Mesenchymal stem cell (in vitro differentiated cells and primary cell): ENCODE data around the gene COMMD2. TPM values are rescaled to one million over a fixed set of nuclear protein-coding genes. Genes with fewer than 3 reads are reported as not detected.

Experiments
- DNase-seq: peaks from one replicate; pipeline ENCODE4 v3.0.0-alpha.2; 2013
- H2AFZ ChIP-seq: one replicate; pipeline ENCODE4 v1.6.1; 2013; ENCODE audit warnings: low read depth, mild to moderate bottlenecking, control low read depth, inconsistent platforms, low read length, moderate library complexity
- H2AK5ac ChIP-seq: 2 replicates; pipeline ENCODE4 v1.6.1; 2013; ENCODE audit warnings: low read length, moderate library complexity, mild to moderate bottlenecking, inconsistent platforms; ENCODE audit not compliant: severe bottlenecking
- H2BK120ac ChIP-seq: one replicate; pipeline ENCODE4 v1.6.1; 2013; ENCODE audit warnings: low read depth, mild to moderate bottlenecking, inconsistent platforms, low read length, moderate library complexity
- H2BK12ac ChIP-seq, 2 experiments: one replicate each; pipeline ENCODE4 v1.6.1; 2013; ENCODE audit warnings: inconsistent platforms in 2 of 2, low read length in 2 of 2, mild to moderate bottlenecking in 2 of 2, moderate library complexity in 2 of 2, control low read depth in 1 of 2
- H2BK15ac ChIP-seq: one replicate; pipeline ENCODE4 v1.6.1; 2013; ENCODE audit warnings: mild to moderate bottlenecking, low read depth, inconsistent platforms; ENCODE audit not compliant: poor library complexity, severe bottlenecking
- H2BK5ac ChIP-seq: 2 replicates; pipeline ENCODE4 v1.6.1; 2013; ENCODE audit warnings: low read depth, mild to moderate bottlenecking, low read length, control low read depth, inconsistent platforms; ENCODE audit not compliant: poor library complexity, severe bottlenecking
- H3K14ac ChIP-seq, 2 experiments: one replicate each; pipeline ENCODE4 v1.6.1; 2013; ENCODE audit warnings: inconsistent platforms in 2 of 2, low read length in 2 of 2, control low read depth in 1 of 2, mild to moderate bottlenecking in 1 of 2, moderate library complexity in 1 of 2
- H3K18ac ChIP-seq, 2 experiments: one replicate each; pipeline ENCODE4 v1.6.1; 2013; ENCODE audit warnings: inconsistent platforms in 2 of 2, low read length in 2 of 2, control low read depth in 1 of 2, low read depth in 1 of 2, mild to moderate bottlenecking in 1 of 2
- H3K23ac ChIP-seq, 2 experiments: one replicate each; pipeline ENCODE4 v1.6.1; 2013; ENCODE audit warnings: inconsistent platforms in 2 of 2, low read length in 2 of 2, mild to moderate bottlenecking in 2 of 2, moderate library complexity in 2 of 2, control low read depth in 1 of 2
- H3K27ac ChIP-seq: 2 replicates; pipeline ENCODE4 v1.5.1; 2013; ENCODE audit warnings: mild to moderate bottlenecking, moderate library complexity, low read length, control low read depth, inconsistent platforms; ENCODE audit not compliant: poor library complexity, severe bottlenecking
- H3K27me3 ChIP-seq, 2 experiments: 2 replicates each; pipeline versions ENCODE4 v1.6.1 to v1.7.0; 2013; ENCODE audit warnings: low read length in 2 of 2, mild to moderate bottlenecking in 2 of 2, moderate library complexity in 2 of 2, control low read depth in 1 of 2, inconsistent platforms in 1 of 2; ENCODE audit not compliant: control insufficient read depth in 1 of 2, insufficient read depth in 1 of 2
- H3K36me3 ChIP-seq, 2 experiments: 2 replicates each; pipeline versions ENCODE4 v1.6.1 to v1.7.0; 2013; ENCODE audit warnings: low read length in 2 of 2, control low read depth in 1 of 2, inconsistent platforms in 1 of 2, low read depth in 1 of 2, mild to moderate bottlenecking in 1 of 2; ENCODE audit not compliant: insufficient read depth in 2 of 2, control insufficient read depth in 1 of 2
- H3K4ac ChIP-seq, 2 experiments: one replicate each; pipeline ENCODE4 v1.6.1; 2013; ENCODE audit warnings: inconsistent platforms in 2 of 2, low read length in 2 of 2, mild to moderate bottlenecking in 2 of 2, moderate library complexity in 2 of 2, control low read depth in 1 of 2, low read depth in 1 of 2
- H3K4me1 ChIP-seq: 2 replicates; pipeline ENCODE4 v1.6.1; 2013; ENCODE audit warnings: low read depth, low read length, control low read depth; ENCODE audit not compliant: control insufficient read depth, insufficient read depth
- H3K4me2 ChIP-seq: 2 replicates; pipeline ENCODE4 v1.6.1; 2013; ENCODE audit warnings: low read length, mild to moderate bottlenecking, inconsistent platforms; ENCODE audit not compliant: poor library complexity, severe bottlenecking
- H3K4me3 ChIP-seq, 2 experiments: 2 replicates each; pipeline versions ENCODE4 v1.5.1 to v1.7.0; 2013; ENCODE audit warnings: low read length in 2 of 2, mild to moderate bottlenecking in 2 of 2, control low read depth in 1 of 2, low read depth in 1 of 2; ENCODE audit not compliant: insufficient read depth in 1 of 2
- H3K79me1 ChIP-seq: replicated peaks from 2 replicates; pipeline ENCODE4 v1.6.1; 2013; ENCODE audit warnings: mild to moderate bottlenecking, control low read depth, low read length, inconsistent platforms; ENCODE audit not compliant: poor library complexity, severe bottlenecking
- H3K9ac ChIP-seq: 2 replicates; pipeline ENCODE4 v1.7.0; 2013; ENCODE audit warnings: mild to moderate bottlenecking, low read length, moderate library complexity
- H3K9me3 ChIP-seq: 2 replicates; pipeline ENCODE4 v1.7.0; 2013; ENCODE audit warnings: mild to moderate bottlenecking, low read length; ENCODE audit not compliant: control insufficient read depth
- H4K8ac ChIP-seq: one replicate; pipeline ENCODE4 v1.6.1; 2013; ENCODE audit warnings: inconsistent platforms, mild to moderate bottlenecking, low read length, moderate library complexity
- H4K91ac ChIP-seq: one replicate; pipeline ENCODE4 v1.6.1; 2013; ENCODE audit warnings: mild to moderate bottlenecking, low read length, inconsistent platforms
- WGBS: methylation state at CpG from one replicate; pipeline ENCODE4 v1.1.7; 2013; ENCODE audit warnings: mixed read lengths; 5-methylcytosine and 5-hydroxymethylcytosine counted together
- polyA plus RNA-seq, 2 experiments: library from polyadenylated mRNA; stranded (reverse); fragments of 200-250 nt; gene quantifications; one replicate each; pipeline ENCODE4 v1.2.3, GENCODE V29; 2013

The COMMD2 gene
- polyA plus RNA-seq (2013, experiment 1 of 2), result 24.2 TPM
- 24.8 TPM for polyA plus RNA-seq (2013, experiment 2 of 2)

DNA sequence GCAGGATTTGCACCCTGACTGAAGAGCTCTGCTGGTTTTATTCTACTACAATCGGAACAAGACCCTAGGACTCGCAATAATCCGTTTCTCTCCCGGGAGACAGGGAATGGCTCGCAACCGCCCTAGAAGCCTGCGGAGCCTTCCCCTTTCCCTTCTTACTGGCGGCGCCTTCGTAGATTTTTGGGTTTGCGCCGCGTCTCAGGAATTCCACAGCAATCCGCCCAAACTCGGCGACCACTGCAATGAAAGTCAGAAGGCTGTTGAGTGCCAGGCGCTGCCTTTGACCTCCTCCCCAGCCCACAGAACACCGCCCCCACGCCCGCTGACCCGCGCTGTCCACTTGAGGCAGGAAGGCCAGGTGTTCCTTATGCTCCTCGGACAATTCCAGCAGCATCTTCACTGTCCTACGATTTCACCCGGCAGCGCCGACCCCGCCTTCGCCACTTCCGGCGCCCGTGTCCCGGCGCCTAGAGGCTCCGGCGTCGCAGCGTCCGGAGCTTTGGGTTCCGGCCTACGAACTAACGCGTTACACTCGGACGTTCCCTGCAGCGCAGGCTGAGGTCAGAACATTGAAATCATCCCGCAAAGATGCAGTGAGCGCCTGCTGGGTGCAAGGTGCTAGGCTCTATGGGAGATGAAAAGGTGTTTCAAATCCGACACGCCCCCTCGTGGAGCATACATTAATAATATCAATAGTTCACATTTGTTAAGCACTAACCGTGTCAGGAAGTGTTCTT is at the start of gene COMMD2:
TSS of gene COMMD2 (minus strand) at position 439 of the 737 bp plus-strand sequence. CDS start at position 394, 45 bp downstream.
- H2BK5ac ChIP-seq, result peak within 1 kb of the TSS; percentile 10
- H2AFZ ChIP-seq, result peak within 1 kb of the TSS; percentile 85
- under 1% methylated on average over 42 of the region's 52 CpGs for WGBS
- no peak within 1 kb of the TSS for H2BK120ac ChIP-seq
- peak within 1 kb of the TSS in 1 of 2 experiments; percentile 96 for H3K14ac ChIP-seq
- peak within 1 kb of the TSS; percentile 90 to 99 for H3K4me3 ChIP-seq
- H3K4ac ChIP-seq, result peak within 1 kb of the TSS in 1 of 2 experiments; percentile 71
- H3K23ac ChIP-seq, result peak within 1 kb of the TSS in 1 of 2 experiments; percentile 66
- H3K18ac ChIP-seq, result peak within 1 kb of the TSS; percentile 17 to 79
- peak within 1 kb of the TSS; percentile 87 for H3K4me2 ChIP-seq
- no peak within 1 kb of the TSS for H2BK12ac ChIP-seq
- no peak within 1 kb of the TSS for H4K91ac ChIP-seq
- peaks cover 2% of the 10 kb centered on the region for H3K4me1 ChIP-seq
- H2BK15ac ChIP-seq, result peak within 1 kb of the TSS; percentile 60
- H3K36me3 ChIP-seq, result peaks cover 0 to 33% of the 10 kb centered on the region in 2 experiments
- no peaks in the 10 kb centered on the region for H3K9me3 ChIP-seq
- H2AK5ac ChIP-seq, result peak within 1 kb of the TSS; percentile 38
- peaks cover 9% of the 10 kb centered on the region for H3K79me1 ChIP-seq
- peak within 1 kb of the TSS; percentile 38 for H3K27ac ChIP-seq
- peak; percentile 86 for DNase-seq
- peak within 1 kb of the TSS; percentile 45 for H4K8ac ChIP-seq
- H3K9ac ChIP-seq, result peak within 1 kb of the TSS; percentile 98
- no peaks in the 10 kb centered on the region for H3K27me3 ChIP-seq

DNA sequence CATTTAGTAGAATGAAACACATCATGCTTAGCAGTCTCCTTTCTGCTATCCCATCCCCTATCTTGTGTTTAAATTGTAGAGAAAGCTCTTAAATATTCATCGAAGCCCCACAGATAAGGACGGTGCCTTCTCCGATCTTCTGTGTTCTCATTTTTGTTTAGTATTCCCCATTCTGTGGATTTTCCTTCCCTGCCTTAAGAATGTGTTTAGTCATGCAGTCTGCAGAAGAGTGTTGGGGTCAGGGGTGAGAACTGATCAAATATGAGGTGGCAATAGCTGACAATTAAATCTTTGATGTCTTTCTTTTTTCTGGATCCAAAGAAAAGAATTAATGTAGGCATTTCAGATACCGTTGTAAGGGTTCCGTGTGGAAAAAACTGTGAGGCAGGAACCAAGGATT is 49.4 kb upstream of the COMMD2 start:
- Histone ChIP-seq H3K4me1 (no peaks in the 10 kb centered on the region), H3K23ac (no peak overlapping the region), H3K36me3 (no peaks in the 10 kb centered on the region), H3K9ac (no peak overlapping the region), H3K14ac (no peak overlapping the region), H3K27me3 (no peaks in the 10 kb centered on the region), H3K18ac (no peak overlapping the region), H3K79me1 (no peaks in the 10 kb centered on the region), H2BK15ac (no peak overlapping the region), H3K4me3 (no peak overlapping the region), H2AFZ (no peak overlapping the region), H4K91ac (no peak overlapping the region), H2AK5ac (no peak overlapping the region), H4K8ac (no peak overlapping the region), H2BK120ac (no peak overlapping the region), H3K4me2 (no peak overlapping the region), H3K9me3 (no peaks in the 10 kb centered on the region), H3K27ac (no peak overlapping the region), H2BK12ac (no peak overlapping the region), H3K4ac (no peak overlapping the region), H2BK5ac (no peak overlapping the region)
- WGBS, result 73% methylated on average over 4 of the region's 5 CpGs
- DNase-seq, result no peak

DNA sequence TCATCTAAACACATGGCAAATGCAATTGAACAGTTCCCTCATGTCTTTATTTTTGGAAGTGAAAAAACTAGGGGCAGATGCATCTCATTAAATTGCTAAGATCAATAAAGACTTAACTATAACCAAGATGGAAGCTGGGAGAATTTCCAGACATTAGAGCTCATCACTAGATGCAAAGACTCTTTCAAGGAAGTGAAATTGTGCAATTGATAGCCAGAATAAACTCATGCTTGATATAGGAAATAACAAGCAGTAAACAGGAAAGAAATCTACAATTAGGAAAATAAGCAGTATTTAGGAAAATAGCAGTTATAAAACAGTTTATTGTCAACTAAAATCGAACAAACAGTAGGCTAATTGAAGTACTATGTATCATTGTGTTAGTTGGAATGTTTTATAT is 48.9 kb upstream of the COMMD2 start:
- no peaks in the 10 kb centered on the region for H3K9me3 ChIP-seq
- H2AFZ ChIP-seq, result no peak overlapping the region
- no peak overlapping the region for H3K4ac ChIP-seq
- H3K79me1 ChIP-seq, result no peaks in the 10 kb centered on the region
- no peak overlapping the region for H4K91ac ChIP-seq
- no peak overlapping the region for H3K9ac ChIP-seq
- no peak overlapping the region for H2AK5ac ChIP-seq
- WGBS, result no CpG with 5 or more reads among the region's 1 CpG
- H3K4me3 ChIP-seq, result no peak overlapping the region
- H3K18ac ChIP-seq, result no peak overlapping the region
- no peak overlapping the region for H4K8ac ChIP-seq
- H3K36me3 ChIP-seq, result no peaks in the 10 kb centered on the region
- no peak overlapping the region for H3K14ac ChIP-seq
- DNase-seq, result no peak
- no peak overlapping the region for H3K27ac ChIP-seq
- H2BK5ac ChIP-seq, result no peak overlapping the region
- H3K4me1 ChIP-seq, result no peaks in the 10 kb centered on the region
- H3K27me3 ChIP-seq, result no peaks in the 10 kb centered on the region
- H2BK120ac ChIP-seq, result no peak overlapping the region
- H3K23ac ChIP-seq, result no peak overlapping the region
- H3K4me2 ChIP-seq, result no peak overlapping the region
- H2BK15ac ChIP-seq, result no peak overlapping the region
- no peak overlapping the region for H2BK12ac ChIP-seq

DNA sequence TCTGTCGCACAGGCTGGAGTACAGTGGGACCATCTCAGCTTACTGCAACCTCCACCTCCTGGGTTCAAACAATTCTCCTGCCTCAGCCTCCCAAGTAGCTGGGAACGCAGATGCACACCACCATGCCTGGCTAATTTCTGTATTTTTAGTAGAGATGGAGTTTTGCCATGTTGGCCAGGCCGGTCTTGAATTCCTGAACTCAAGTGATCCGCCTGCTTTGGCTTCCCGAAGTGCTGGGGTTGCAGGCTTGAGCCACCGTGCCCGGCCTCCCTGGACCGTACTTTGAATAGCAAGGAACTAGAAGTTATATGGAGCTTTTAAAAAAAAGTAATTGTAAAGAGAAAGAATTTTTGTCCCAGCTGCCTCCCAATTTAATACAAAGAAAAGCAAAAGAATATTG is 48.4 kb upstream of the COMMD2 start:
- Histone ChIP-seq H3K4me1 (no peaks in the 10 kb centered on the region), H3K18ac (no peak overlapping the region), H4K91ac (no peak overlapping the region), H3K23ac (no peak overlapping the region), H2BK120ac (no peak overlapping the region), H3K36me3 (no peaks in the 10 kb centered on the region), H3K9me3 (no peaks in the 10 kb centered on the region), H4K8ac (no peak overlapping the region), H2AFZ (no peak overlapping the region), H3K27ac (no peak overlapping the region), H3K79me1 (no peaks in the 10 kb centered on the region), H2BK15ac (no peak overlapping the region), H2AK5ac (no peak overlapping the region), H3K4ac (no peak overlapping the region), H3K4me2 (no peak overlapping the region), H3K27me3 (no peaks in the 10 kb centered on the region), H3K14ac (no peak overlapping the region), H3K9ac (no peak overlapping the region), H2BK12ac (no peak overlapping the region), H3K4me3 (no peak overlapping the region), H2BK5ac (no peak overlapping the region)
- no peak for DNase-seq
- 96% methylated on average over 4 of the region's 8 CpGs for WGBS
